Osteocyte (in vitro differentiated cells): ENCODE measurements around the gene ZNF784. TPM values are rescaled to one million over a fixed set of nuclear protein-coding genes. Genes with fewer than 3 reads are reported as not detected.

Source experiments
- DNase-seq: peaks from one replicate; pipeline ENCODE4 v3.0.0; 2021; ENCODE audit warnings: mixed read lengths; ENCODE audit not compliant: unreplicated experiment; ENCODE audit errors: extremely low spot score
- H3K27ac Mint-ChIP-seq: one replicate; pipeline ENCODE4 v1.8.0; 2021; ENCODE audit warnings: mild to moderate bottlenecking, mixed read lengths; ENCODE audit not compliant: unreplicated experiment
- H3K27me3 Mint-ChIP-seq: one replicate; pipeline ENCODE4 v1.8.0; 2021; ENCODE audit warnings: mixed read lengths; ENCODE audit not compliant: unreplicated experiment
- H3K36me3 Mint-ChIP-seq: one replicate; pipeline ENCODE4 v1.8.0; 2021; ENCODE audit warnings: mixed read lengths; ENCODE audit not compliant: unreplicated experiment
- H3K4me1 Mint-ChIP-seq: one replicate; pipeline ENCODE4 v1.8.0; 2021; ENCODE audit warnings: mixed read lengths; ENCODE audit not compliant: unreplicated experiment
- H3K4me3 Mint-ChIP-seq: one replicate; pipeline ENCODE4 v1.8.0; 2021; ENCODE audit warnings: mild to moderate bottlenecking, moderate library complexity, mixed read lengths; ENCODE audit not compliant: unreplicated experiment
- H3K9me3 Mint-ChIP-seq: one replicate; pipeline ENCODE4 v1.8.0; 2021; ENCODE audit warnings: mixed read lengths; ENCODE audit not compliant: unreplicated experiment
- CTCF ChIP-seq: fragments of 200-600 bp; sonication (generic); IDR thresholded peaks from 2 replicates; pipeline ENCODE4 v1.5.0; 2021; ENCODE audit warnings: antibody characterized with exemption, mild to moderate bottlenecking, moderate library complexity
- total RNA-seq: library from RNA; stranded (reverse); gene quantifications from 2 replicates; pipeline ENCODE4 v1.2.1, GENCODE V29; 2021

Gene ZNF784
- total RNA-seq, 1 donor from 2014 or later: 9.6 TPM

- Mint-ChIP-seq H3K9me3 (no peaks in the 10 kb centered on the region), H3K27me3 (no peaks in the 10 kb centered on the region), H3K36me3 (peaks cover 10% of the 10 kb centered on the region), H3K27ac (no peak overlapping the region), H3K4me3 (no peak overlapping the region), H3K4me1 (no peaks in the 10 kb centered on the region)
- no peak for DNase-seq
- no peak for TF ChIP-seq CTCF
These were observed 9.4 kb downstream of the ZNF784 start for GRCh38 chr19:55614711-55615542.

GRCh38 chr19:55613930-55614710 lies 10.2 kb downstream of the ZNF784 start:
- no peak for TF ChIP-seq CTCF
- DNase-seq: no peak
- H3K4me1 Mint-ChIP-seq: no peaks in the 10 kb centered on the region
- H3K9me3 Mint-ChIP-seq: no peaks in the 10 kb centered on the region
- no peak overlapping the region for H3K27ac Mint-ChIP-seq
- H3K36me3 Mint-ChIP-seq: peaks cover 17% of the 10 kb centered on the region
- H3K4me3 Mint-ChIP-seq: no peak overlapping the region
- no peaks in the 10 kb centered on the region for H3K27me3 Mint-ChIP-seq

GRCh38 chr19:55613396-55613795 lies 11.0 kb downstream of the ZNF784 start:
- Mint-ChIP-seq H3K27ac (no peak overlapping the region), H3K4me3 (no peak overlapping the region), H3K36me3 (peaks cover 18% of the 10 kb centered on the region), H3K27me3 (no peaks in the 10 kb centered on the region), H3K4me1 (no peaks in the 10 kb centered on the region), H3K9me3 (no peaks in the 10 kb centered on the region)
- DNase-seq: no peak
- no peak for TF ChIP-seq CTCF

GRCh38 chr19:55611983-55612645 lies 12.3 kb downstream of the ZNF784 start:
- no peak for DNase-seq
- H3K27ac Mint-ChIP-seq: no peak overlapping the region

More at GRCh38 chr19:55611983-55612645, 12.3 kb downstream of the ZNF784 start:
- peaks cover 9% of the 10 kb centered on the region for H3K4me1 Mint-ChIP-seq
- H3K36me3 Mint-ChIP-seq: peaks cover 11% of the 10 kb centered on the region
- H3K27me3 Mint-ChIP-seq: no peaks in the 10 kb centered on the region
- no peak overlapping the region for H3K4me3 Mint-ChIP-seq
- no peaks in the 10 kb centered on the region for H3K9me3 Mint-ChIP-seq
- no peak for TF ChIP-seq CTCF
